Adrenal gland (tissue), 5 donors: ENCODE measurements around the gene UVSSA.

Source experiments
- CTCF ChIP-seq, 6 experiments: fragments of 450-650 bp in 4 of 6; fragments of 200-600 bp in 2 of 6; sonication (generic) in 1 of 6; IDR thresholded peaks; 1 replicate in 5 of 6; 2 replicates in 1 of 6; pipeline versions ENCODE4 v1.5.1 to v1.8.0; 2016 to 2021; ENCODE audit warnings: antibody characterized with exemption in 6 of 6, mild to moderate bottlenecking in 2 of 6, moderate library complexity in 1 of 6
- POLR2A ChIP-seq, 2 donors: fragments of 450-650 bp; IDR thresholded peaks; one replicate each; pipeline ENCODE4 v1.6.1; 2017; ENCODE audit warnings: antibody characterized with exemption in 2 of 2, mild to moderate bottlenecking in 2 of 2, moderate library complexity in 1 of 2
- donor health status: DM: no; HTN: no; CAD: no.

DNA sequence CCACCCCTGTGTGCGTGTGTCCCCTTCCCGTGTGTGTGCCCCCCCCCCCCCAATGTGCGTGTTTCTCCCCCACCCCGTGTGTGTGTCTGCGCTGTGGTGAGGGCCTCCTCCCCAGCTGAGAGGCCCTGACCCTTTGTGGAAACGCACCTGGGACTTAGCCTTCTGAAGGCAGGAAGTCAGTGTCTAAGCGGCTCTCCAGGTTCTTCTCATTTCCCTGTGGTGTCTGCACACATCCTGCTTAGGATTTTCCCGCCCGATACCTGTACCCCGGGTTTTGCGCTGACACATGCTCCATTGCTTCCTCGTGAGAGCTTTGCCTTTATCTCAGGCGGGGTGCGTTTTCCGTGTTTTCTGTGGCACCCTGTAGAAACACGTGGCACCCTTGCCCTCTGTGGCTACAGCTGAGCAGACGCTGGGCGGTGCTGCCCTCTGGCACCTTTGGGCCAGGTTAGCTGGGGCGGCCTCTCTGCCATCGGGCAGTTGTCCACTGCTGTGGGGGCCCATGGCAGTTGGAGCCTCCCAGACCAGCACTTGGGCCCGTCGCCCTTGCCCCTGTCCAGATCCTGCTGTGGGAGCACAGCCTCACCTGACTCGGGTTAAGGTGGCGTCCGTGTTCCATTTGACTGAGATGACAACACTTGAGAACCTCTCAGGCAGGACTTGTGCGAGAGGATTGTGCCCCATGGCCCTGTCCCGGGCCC, 31.0 kb upstream of the UVSSA start:
- no peak for TF ChIP-seq CTCF (IDR thresholded peaks at IDR 0.05)
- TF ChIP-seq POLR2A (IDR thresholded peaks at IDR 0.05): no peak
